Muscle of leg (tissue), 16 donors: ENCODE data around the gene PXYLP1. TPM values are rescaled to one million over a fixed set of nuclear protein-coding genes. Genes with fewer than 3 reads are reported as not detected.
A peak's percentile ranks its signal among the peaks of the same experiment; 100 is the strongest.

Experiments used
- DNase-seq: peaks from one replicate; pipeline ENCODE4 v3.0.0; 2013
- H3K27ac ChIP-seq: one replicate; pipeline ENCODE4 v1.5.1; 2013; ENCODE audit warnings: mild to moderate bottlenecking, low read length, control low read depth
- H3K27me3 ChIP-seq: one replicate; pipeline ENCODE4 v1.6.1; 2013; ENCODE audit warnings: low read length; ENCODE audit not compliant: control insufficient read depth, insufficient read depth
- H3K36me3 ChIP-seq: one replicate; pipeline ENCODE4 v1.6.1; 2013; ENCODE audit warnings: low read length; ENCODE audit not compliant: control insufficient read depth, insufficient read depth
- H3K4me1 ChIP-seq: one replicate; pipeline ENCODE4 v1.6.1; 2013; ENCODE audit warnings: low read length; ENCODE audit not compliant: control insufficient read depth, insufficient read depth
- H3K4me3 ChIP-seq: one replicate; pipeline ENCODE4 v1.5.1; 2013; ENCODE audit warnings: low read length, control low read depth
- H3K9me3 ChIP-seq: replicated peaks from 2 replicates; pipeline ENCODE4 v1.6.1; 2013; ENCODE audit warnings: low read depth, low read length; ENCODE audit not compliant: control insufficient read depth
- WGBS: methylation state at CpG from one replicate; pipeline ENCODE4 v1.1.5; 2013; ENCODE audit warnings: missing lambda C conversion rate; ENCODE audit not compliant: insufficient coverage; 5-methylcytosine and 5-hydroxymethylcytosine counted together
- long read RNA-seq, 11 donors: transcript quantifications; one replicate each; lab custom pipeline, GENCODE V29; 2026
- polyA plus RNA-seq, 8 donors: library from polyadenylated mRNA; unstranded; fragments of 120-200 nt; gene quantifications; one replicate each; pipeline versions ENCODE4 v1.2.1 to v1.2.3, GENCODE V29; 2013; ENCODE audit warnings: inconsistent platforms in 1 of 8, low replicate concordance in 1 of 8; ENCODE audit not compliant: insufficient read length in 8 of 8, insufficient read depth in 1 of 8
- total RNA-seq: library from RNA; stranded (reverse); fragments of 120-200 nt; gene quantifications from one replicate; pipeline ENCODE4 v1.2.4, GENCODE V29; 2013

The PXYLP1 gene
- total RNA-seq (21.8 TPM), polyA plus RNA-seq (10 to 100 TPM; 12.8 to 20.8 (median 17.0) TPM)
- long read RNA-seq, donor 1, full-length matches to known transcripts: 3 of 3 reads
- long read RNA-seq, donor 1, partial matches to known transcripts: 0 of 3 reads
- long read RNA-seq, donor 1, other reads (novel, unspliced or antisense): 0 of 3 reads
- long read RNA-seq, donor 2: 0 reads
- long read RNA-seq, donor 3, partial matches to known transcripts: 0 of 4 reads
- long read RNA-seq, donor 3, other reads (novel, unspliced or antisense): 0 of 4 reads
- long read RNA-seq, donor 4, partial matches to known transcripts: 0 of 2 reads
- long read RNA-seq, donor 4, other reads (novel, unspliced or antisense): 0 of 2 reads
- long read RNA-seq, donor 5, transcript PXYLP1-201 (6 exons, 3,281 nt): major isoform, 16 of 17 reads
- long read RNA-seq, donor 5, partial matches to known transcripts: 0 of 17 reads
- long read RNA-seq, donor 5, other reads (novel, unspliced or antisense): 0 of 17 reads
- long read RNA-seq, donor 6, full-length matches to known transcripts: 2 of 2 reads
- long read RNA-seq, donor 6, partial matches to known transcripts: 0 of 2 reads
- long read RNA-seq, donor 6, other reads (novel, unspliced or antisense): 0 of 2 reads
- long read RNA-seq, donor 7, transcript PXYLP1-201 (6 exons, 3,281 nt): major isoform, 5 of 5 reads
- long read RNA-seq, donor 7, partial matches to known transcripts: 0 of 5 reads
- long read RNA-seq, donor 7, other reads (novel, unspliced or antisense): 0 of 5 reads
- long read RNA-seq, donor 8, partial matches to known transcripts: 0 of 4 reads
- long read RNA-seq, donor 8, other reads (novel, unspliced or antisense): 0 of 4 reads
- long read RNA-seq, donor 9, partial matches to known transcripts: 0 of 2 reads
- long read RNA-seq, donor 9, other reads (novel, unspliced or antisense): 0 of 2 reads
- long read RNA-seq, donor 10, transcript PXYLP1-201 (6 exons, 3,281 nt): major isoform, 8 of 8 reads
- long read RNA-seq, donor 10, partial matches to known transcripts: 0 of 8 reads
- long read RNA-seq, donor 10, other reads (novel, unspliced or antisense): 0 of 8 reads
- long read RNA-seq, donor 11, partial matches to known transcripts: 19 of 24 reads
- long read RNA-seq, donor 11, other reads (novel, unspliced or antisense): 0 of 24 reads

GRCh38 chr3:141231101-141231951, at the start of gene PXYLP1:
TSS of gene PXYLP1 (plus strand) at chr3:141231825. CDS start at chr3:141260176, 28,351 bp downstream.
- peaks cover 12% of the 10 kb centered on the region for H3K36me3 ChIP-seq
- H3K4me1 ChIP-seq: peaks cover 24% of the 10 kb centered on the region
- WGBS: under 1% methylated on average over 92 of the region's 92 CpGs
- H3K4me3 ChIP-seq: peak within 1 kb of the TSS; percentile 82
- peak; percentile 96 for DNase-seq
- peak within 1 kb of the TSS; percentile 89 for H3K27ac ChIP-seq
- H3K9me3 ChIP-seq: no peaks in the 10 kb centered on the region
- peaks cover 3% of the 10 kb centered on the region for H3K27me3 ChIP-seq

- H3K9me3 ChIP-seq: no peaks in the 10 kb centered on the region
- DNase-seq: no peak
- no CpG with 5 or more reads among the region's 2 CpGs for WGBS
- peaks cover 15% of the 10 kb centered on the region for H3K4me1 ChIP-seq
- no peak overlapping the region for H3K27ac ChIP-seq
- no peak overlapping the region for H3K4me3 ChIP-seq
- no peaks in the 10 kb centered on the region for H3K36me3 ChIP-seq
- H3K27me3 ChIP-seq: no peaks in the 10 kb centered on the region
Measured at GRCh38 chr3:141183606-141184005, 48.0 kb upstream of the PXYLP1 start.

GRCh38 chr3:141184430-141184829, 47.2 kb upstream of the PXYLP1 start:
- no peak overlapping the region for H3K27ac ChIP-seq
- H3K4me3 ChIP-seq: no peak overlapping the region
- H3K9me3 ChIP-seq: no peaks in the 10 kb centered on the region
- H3K27me3 ChIP-seq: no peaks in the 10 kb centered on the region
- DNase-seq: no peak
- no peaks in the 10 kb centered on the region for H3K36me3 ChIP-seq
- peaks cover 10% of the 10 kb centered on the region for H3K4me1 ChIP-seq
- 93% methylated on average over 2 of the region's 4 CpGs for WGBS

- no peak overlapping the region for H3K4me3 ChIP-seq
- WGBS: 91% methylated on average over 2 of the region's 2 CpGs
Measured at GRCh38 chr3:141191097-141191749, 40.4 kb upstream of the PXYLP1 start.

GRCh38 chr3:141192345-141192744, 39.3 kb upstream of the PXYLP1 start:
- DNase-seq: peak; percentile 97
- Histone ChIP-seq H3K27me3 (peaks cover 5% of the 10 kb centered on the region), H3K4me1 (peaks cover 3% of the 10 kb centered on the region), H3K27ac (no peak overlapping the region), H3K4me3 (no peak overlapping the region), H3K36me3 (no peaks in the 10 kb centered on the region), H3K9me3 (peaks cover 3% of the 10 kb centered on the region)
- WGBS: 0% methylated on average over 1 of the region's 11 CpGs

More at GRCh38 chr3:141191097-141191749, 40.4 kb upstream of the PXYLP1 start:
- Histone ChIP-seq H3K36me3 (no peaks in the 10 kb centered on the region), H3K4me1 (peaks cover 3% of the 10 kb centered on the region), H3K27me3 (peaks cover 5% of the 10 kb centered on the region), H3K27ac (no peak overlapping the region), H3K9me3 (peaks cover 3% of the 10 kb centered on the region)
- no peak for DNase-seq

- WGBS: 62% methylated on average over 6 of the region's 13 CpGs
- peaks cover 5% of the 10 kb centered on the region for H3K27me3 ChIP-seq
- H3K4me1 ChIP-seq: peaks cover 3% of the 10 kb centered on the region
- no peaks in the 10 kb centered on the region for H3K36me3 ChIP-seq
- H3K27ac ChIP-seq: no peak overlapping the region
- peaks cover 3% of the 10 kb centered on the region for H3K9me3 ChIP-seq
- H3K4me3 ChIP-seq: no peak overlapping the region
- DNase-seq: no peak
Measured at GRCh38 chr3:141193066-141193830, 38.4 kb upstream of the PXYLP1 start.

GRCh38 chr3:141201122-141201521, 30.5 kb upstream of the PXYLP1 start:
- Histone ChIP-seq H3K9me3 (no peaks in the 10 kb centered on the region), H3K4me1 (no peaks in the 10 kb centered on the region), H3K4me3 (no peak overlapping the region), H3K27ac (no peak overlapping the region), H3K36me3 (no peaks in the 10 kb centered on the region), H3K27me3 (no peaks in the 10 kb centered on the region)
- WGBS: 31% methylated on average over 3 of the region's 3 CpGs
- no peak for DNase-seq

GRCh38 chr3:141202682-141203081, 28.9 kb upstream of the PXYLP1 start:
- H3K27me3 ChIP-seq: no peaks in the 10 kb centered on the region
- no peaks in the 10 kb centered on the region for H3K4me1 ChIP-seq
- DNase-seq: no peak
- H3K36me3 ChIP-seq: no peaks in the 10 kb centered on the region
- H3K9me3 ChIP-seq: no peaks in the 10 kb centered on the region
- H3K4me3 ChIP-seq: no peak overlapping the region
- 50% methylated on average over 2 of the region's 4 CpGs for WGBS
- no peak overlapping the region for H3K27ac ChIP-seq
